ENCODE results near the gene ABHD5.

ABHD5 gene

DNA sequence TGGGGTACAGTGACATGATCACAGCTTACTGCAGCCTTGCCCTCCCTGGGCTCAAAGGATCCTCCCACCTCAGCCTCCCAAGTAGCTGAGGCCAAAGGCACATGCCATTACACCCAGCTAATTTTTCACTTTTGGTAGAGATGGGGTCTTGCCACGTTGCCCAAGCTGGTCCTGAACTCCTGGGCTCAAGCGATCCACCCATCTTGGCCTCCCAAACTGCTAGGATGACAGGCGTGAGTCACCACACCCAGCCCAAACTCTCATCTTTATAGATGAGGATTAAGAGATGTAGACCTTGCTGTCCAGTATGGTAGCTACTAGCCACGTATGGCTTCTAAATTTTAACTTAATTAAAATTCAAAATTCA, 4.4 kb upstream of the ABHD5 start:
- no peak for DNase-seq

GRCh38 chr3:43686700-43687498, 3.8 kb upstream of the ABHD5 start:
- DNase-seq, result no peak

GRCh38 chr3:43687499-43687811, 3.3 kb upstream of the ABHD5 start:
- DNase-seq, result no peak

DNA sequence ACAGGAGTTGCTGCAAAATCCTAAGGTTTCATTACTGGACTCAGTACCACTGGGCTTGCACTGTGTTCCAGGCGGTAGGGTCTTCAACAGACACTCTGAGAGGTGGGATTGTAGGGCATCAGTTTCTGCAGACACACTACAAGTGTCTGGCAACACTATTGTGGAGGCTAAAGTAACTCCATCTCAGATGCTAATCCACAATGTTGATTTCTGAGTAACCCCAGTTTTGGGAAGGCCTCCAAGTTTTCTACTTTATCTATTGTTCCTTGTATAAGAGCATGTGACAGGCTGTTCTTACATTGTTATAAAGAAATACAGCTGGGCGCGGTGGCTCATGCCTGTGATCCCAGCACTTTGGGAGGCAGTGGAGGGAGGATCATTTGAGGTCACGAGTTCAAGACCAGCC, 2.5 kb upstream of the ABHD5 start:
- no peak for DNase-seq

GRCh38 chr3:43689166-43689565, 1.6 kb upstream of the ABHD5 start:
- no peak for DNase-seq

GRCh38 chr3:43689766-43690399, 855 bp upstream of the ABHD5 start:
- DNase-seq, result no peak

- no peak for DNase-seq
Observed at GRCh38 chr3:43691120-43691995, 620 bp downstream of the ABHD5 start.

DNA sequence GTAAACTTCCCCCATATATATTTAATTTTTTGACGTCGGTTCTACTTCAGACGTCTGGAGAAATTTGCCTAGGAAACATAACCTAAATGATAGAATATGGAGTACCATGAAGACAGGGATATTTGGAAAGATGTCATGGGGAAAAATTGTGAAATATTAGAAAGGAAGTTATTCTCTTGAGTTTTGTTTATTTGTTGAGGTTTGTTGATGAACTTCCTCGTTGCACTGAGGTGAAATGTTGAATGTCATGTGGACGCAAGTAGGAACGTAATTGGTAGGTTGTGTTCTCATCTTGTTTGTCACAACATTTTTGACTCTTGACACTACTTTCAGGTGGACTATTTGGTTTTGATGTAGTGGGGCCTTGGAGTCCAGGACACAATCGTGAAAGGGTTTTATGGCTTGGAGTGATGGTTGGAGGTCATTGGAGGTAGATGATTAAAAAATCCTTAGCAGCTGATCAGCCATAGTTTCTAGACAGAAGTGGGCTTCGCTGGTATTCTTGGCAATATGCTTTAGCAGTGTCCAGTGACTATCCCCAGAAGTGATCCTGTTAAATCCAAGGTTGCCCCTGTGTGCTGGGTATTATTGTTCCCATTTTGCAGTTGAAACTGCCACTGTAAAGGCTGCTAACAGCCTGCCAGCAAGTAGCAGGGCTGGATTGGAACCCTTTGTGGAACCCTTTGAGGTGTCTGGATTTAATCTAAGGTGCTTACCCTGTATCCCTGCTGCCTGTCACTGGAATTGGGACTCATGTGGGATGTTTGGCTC, 1.5 kb downstream of the ABHD5 start:
- no peak for DNase-seq

GRCh38 chr3:43692971-43693370, 2.2 kb downstream of the ABHD5 start:
- no peak for DNase-seq

DNA sequence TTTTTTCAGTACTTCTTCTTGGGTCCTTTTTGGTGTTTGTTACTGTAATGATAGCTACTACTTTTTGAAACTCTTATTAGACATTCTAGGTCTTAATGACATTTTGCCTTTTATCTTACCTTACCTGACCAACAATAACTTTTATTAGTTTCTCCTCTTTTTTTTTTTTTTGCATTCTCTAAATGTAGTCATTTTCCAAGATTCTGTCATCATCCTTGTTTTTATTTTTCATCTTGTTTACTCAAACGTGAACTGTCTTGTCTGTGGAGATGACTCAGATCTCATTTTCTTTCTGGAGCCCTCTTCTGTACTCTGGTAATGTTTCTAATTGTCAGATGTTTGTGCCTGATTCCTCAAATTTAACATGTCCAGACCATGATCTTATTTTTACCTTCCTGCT, 2.9 kb downstream of the ABHD5 start:
- DNase-seq, result no peak

GRCh38 chr3:43695443-43695842, 4.7 kb downstream of the ABHD5 start:
- DNase-seq, result no peak

DNA sequence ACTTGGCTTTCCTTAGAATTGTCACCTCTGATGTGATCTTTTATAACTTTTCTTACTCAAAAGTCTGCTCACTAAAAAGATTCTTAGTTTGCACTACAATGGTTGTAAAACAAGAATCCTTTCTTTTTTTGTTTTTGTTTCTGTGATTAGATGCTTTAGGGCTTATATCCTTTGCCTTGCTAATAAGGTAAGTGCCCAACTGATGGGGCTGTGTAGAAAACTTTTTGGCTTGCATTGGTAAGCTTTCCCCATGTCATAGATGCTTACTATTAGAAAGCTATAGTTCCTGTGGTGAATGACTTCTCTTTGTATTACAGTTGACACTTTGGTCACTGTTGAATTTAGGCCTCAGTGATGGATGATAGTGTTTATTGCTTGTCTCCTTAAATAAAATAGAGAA, 5.1 kb downstream of the ABHD5 start:
- DNase-seq, result no peak

DNA sequence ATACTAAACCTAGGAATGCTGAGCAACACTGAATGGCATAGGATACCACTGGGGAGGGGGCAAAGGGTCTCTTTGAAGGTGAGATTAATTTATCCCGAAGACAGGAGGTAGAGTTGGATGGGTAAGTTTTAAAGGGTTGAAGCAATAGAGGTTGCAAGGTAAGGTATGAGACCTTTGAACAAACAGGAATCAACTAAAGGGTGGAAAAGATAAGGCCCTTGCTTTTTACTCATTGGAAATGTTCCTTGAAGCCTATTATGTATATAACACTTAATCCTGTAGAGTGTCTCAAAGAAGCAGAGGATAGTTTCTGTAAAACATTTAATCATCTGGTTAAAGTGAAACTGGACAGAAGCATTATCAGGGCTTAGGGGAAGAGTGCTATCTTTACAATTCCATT, 5.7 kb downstream of the ABHD5 start:
- DNase-seq, result no peak

- no peak for DNase-seq
Observed at GRCh38 chr3:43696881-43697280, 6.1 kb downstream of the ABHD5 start.

DNA sequence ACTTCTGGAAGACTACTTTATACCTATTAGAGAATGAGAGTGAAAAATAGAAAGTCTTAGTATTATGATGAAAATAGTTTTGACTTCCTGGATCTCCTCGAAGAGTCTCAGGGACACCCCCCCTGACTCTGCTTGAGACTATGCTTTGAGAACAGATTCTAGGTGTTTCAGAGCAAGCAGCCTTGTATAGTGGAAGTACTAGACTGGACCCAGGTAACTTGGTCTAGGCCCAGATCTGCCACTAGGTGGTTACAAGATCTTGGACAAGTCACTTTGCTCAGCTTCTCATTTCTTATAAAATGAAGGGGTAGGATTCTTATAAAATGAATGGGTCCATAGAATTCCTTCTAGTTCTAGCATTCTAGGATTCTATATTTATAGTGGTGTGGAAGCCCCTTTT, 9.1 kb downstream of the ABHD5 start:
- no peak for DNase-seq

- DNase-seq, result no peak
Observed at GRCh38 chr3:43704697-43705096, 14.0 kb downstream of the ABHD5 start.

DNA sequence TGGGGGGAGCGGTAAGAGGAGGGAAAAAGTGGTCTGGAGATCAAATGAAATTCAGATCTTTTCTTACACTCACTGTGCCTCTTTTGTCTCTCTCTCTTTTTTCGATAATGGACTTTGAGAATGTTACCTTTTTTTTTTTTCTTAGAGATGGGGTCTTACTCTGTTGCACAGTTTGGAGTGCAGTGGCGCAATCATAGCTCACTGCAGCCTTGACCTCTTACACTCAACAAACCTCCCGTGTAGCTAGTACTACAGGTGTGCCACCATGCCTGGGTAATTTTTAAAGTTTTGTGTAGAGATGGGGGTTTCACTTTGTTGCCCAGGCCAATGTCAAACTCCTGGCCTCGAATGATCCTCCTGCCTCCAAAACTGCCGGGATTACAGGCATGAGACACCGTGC, 15.6 kb downstream of the ABHD5 start:
- DNase-seq, result no peak

GRCh38 chr3:43707266-43707665, 16.5 kb downstream of the ABHD5 start:
- DNase-seq, result no peak

- DNase-seq, result no peak
Observed at GRCh38 chr3:43707998-43708397, 17.3 kb downstream of the ABHD5 start.

DNA sequence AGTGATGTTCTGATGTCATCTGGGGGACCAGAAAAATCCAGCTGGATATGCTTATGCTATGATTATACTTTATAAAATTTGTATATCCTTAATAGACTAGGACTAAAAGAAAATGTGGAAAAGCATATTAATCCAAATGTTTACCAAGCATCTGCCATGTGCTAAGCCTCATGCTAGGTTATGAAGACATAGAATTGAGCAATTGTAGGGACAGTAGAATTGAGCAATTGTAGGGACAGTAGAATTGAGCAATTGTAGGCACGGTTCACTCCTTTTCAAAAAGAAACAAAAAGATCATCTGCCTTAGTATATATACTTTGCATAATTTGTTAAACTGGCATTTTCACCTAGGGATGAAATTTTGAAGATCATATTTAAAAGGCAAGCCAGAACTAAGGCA, 18.3 kb downstream of the ABHD5 start:
- no peak for DNase-seq

DNA sequence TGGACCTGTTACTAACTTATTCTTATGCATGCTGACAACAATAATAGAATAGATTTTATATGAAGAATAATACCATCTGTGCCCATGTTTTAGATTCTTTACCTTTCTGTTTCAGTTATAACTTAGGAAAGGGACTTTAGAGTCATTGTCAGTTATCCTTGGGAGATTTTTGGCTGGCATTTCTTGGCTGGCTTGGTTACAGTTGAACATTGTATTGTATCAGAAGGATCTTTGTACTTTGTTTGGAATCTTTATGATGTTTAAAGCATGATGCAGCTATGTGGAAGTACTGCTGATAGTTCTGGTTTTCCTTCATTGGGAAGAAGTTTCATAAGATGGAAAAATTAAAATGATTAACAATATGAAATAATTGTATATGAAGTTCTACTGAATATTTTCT, 19.9 kb downstream of the ABHD5 start:
- no peak for DNase-seq

GRCh38 chr3:43718296-43718695, 27.6 kb downstream of the ABHD5 start:
- DNase-seq, result no peak

DNA sequence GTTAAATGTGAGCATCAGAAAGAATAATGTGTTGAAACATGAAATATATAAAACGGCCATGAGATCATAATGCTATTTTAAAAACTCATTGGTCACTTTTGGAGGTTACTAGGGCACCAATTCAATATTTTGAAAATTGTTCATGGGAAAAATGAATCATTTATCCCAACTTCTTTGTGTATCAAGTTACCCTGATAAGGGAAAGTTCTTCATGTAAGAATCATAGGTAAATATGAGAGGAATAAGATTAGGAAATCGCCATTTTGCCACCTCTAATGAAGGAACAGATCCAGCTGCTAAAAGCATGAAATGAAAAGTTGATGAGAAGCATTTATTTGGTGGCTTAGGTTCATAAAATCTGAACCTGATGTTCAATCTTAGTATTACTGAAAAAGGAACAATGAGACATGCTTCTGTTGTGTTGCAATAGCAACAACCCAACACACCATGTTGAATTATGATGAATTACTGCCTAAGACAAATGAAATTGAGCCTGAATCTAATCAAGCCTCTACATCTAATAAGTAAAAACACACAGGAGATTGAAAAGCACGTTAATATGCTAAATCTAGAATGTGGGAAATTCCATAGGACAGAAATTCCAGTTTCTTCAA, 32.5 kb downstream of the ABHD5 start:
- no peak for DNase-seq
